Measurements from ENCODE around the gene SHC1.

The SHC1 gene

GRCh38 chr1:155011437-155012025, 41.0 kb upstream of the SHC1 start:
- TF ChIP-seq, protein P1, sequence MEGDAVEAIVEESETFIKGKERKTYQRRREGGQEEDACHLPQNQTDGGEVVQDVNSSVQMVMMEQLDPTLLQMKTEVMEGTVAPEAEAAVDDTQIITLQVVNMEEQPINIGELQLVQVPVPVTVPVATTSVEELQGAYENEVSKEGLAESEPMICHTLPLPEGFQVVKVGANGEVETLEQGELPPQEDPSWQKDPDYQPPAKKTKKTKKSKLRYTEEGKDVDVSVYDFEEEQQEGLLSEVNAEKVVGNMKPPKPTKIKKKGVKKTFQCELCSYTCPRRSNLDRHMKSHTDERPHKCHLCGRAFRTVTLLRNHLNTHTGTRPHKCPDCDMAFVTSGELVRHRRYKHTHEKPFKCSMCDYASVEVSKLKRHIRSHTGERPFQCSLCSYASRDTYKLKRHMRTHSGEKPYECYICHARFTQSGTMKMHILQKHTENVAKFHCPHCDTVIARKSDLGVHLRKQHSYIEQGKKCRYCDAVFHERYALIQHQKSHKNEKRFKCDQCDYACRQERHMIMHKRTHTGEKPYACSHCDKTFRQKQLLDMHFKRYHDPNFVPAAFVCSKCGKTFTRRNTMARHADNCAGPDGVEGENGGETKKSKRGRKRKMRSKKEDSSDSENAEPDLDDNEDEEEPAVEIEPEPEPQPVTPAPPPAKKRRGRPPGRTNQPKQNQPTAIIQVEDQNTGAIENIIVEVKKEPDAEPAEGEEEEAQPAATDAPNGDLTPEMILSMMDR (conservative IDR thresholded peaks at IDR 0.05; ENCODE audit: low read length): no peak
- no peak for DNase-seq (ENCODE audit: low read depth)
- no peak overlapping the region for H3K4me3 ChIP-seq (ENCODE audit: low read length)

DNA sequence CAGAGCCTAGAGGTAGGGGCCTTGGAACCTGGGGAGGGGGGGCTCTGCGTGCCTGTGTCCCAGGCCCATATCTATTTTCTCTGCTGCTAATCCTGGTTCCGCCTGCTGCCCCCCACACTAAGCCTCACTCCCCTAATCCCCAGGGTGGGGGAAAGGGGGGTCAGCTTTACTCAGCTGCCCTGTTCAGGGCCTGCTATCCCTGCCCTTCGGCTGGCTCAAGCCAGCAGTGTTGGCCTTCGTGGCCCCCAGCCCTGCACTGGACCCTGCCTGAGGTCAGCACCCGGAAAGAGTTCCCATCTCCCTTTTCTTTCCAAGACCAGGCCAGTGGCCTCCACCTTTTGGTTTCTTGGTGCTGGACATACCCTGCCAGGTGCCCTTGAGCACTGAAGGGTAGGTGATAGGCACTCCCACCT, 40.5 kb upstream of the SHC1 start:
- H3K4me3 ChIP-seq (ENCODE audit: low read length): no peak overlapping the region
- TF ChIP-seq, protein P1 (conservative IDR thresholded peaks at IDR 0.05; ENCODE audit: low read length): no peak
- no peak for DNase-seq (ENCODE audit: low read depth)

- no peak overlapping the region for H3K4me3 ChIP-seq (ENCODE audit: low read length)
- TF ChIP-seq, protein P1 (conservative IDR thresholded peaks at IDR 0.05; ENCODE audit: low read length): no peak
- DNase-seq (ENCODE audit: low read depth): no peak
These were observed 39.8 kb upstream of the SHC1 start for GRCh38 chr1:155010211-155010918.

DNA sequence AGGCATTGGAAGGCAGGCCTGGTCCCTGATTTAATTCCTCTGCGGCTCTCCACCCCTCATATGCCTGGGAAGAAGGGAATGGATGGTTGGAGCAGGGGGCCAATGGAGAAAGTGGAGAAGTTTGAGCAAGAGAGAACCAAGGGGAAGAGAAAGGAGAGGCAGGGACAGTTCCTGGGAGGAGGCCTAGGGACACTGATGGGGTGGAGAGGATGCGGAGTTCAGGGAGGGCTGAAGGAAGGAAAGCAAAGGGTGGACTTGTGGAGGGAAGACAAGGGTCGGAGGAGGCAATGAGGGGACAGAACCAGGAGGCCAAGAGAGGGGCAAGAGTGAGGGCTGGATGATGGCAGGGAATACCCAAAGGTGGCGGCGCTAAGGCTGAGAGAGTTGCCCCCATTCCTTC, 39.2 kb upstream of the SHC1 start:
- no peak overlapping the region for H3K4me3 ChIP-seq (ENCODE audit: low read length)
- no peak for DNase-seq (ENCODE audit: low read depth)
- TF ChIP-seq, protein P1 (conservative IDR thresholded peaks at IDR 0.05; ENCODE audit: low read length): no peak

GRCh38 chr1:155009221-155009711, 38.7 kb upstream of the SHC1 start:
- DNase-seq (ENCODE audit: low read depth): no peak
- no peak overlapping the region for H3K4me3 ChIP-seq (ENCODE audit: low read length)
- TF ChIP-seq, protein P1 (conservative IDR thresholded peaks at IDR 0.05; ENCODE audit: low read length): no peak

- DNase-seq (ENCODE audit: low read depth): no peak
- H3K4me3 ChIP-seq (ENCODE audit: low read length): no peak overlapping the region
- TF ChIP-seq, protein P1 (conservative IDR thresholded peaks at IDR 0.05; ENCODE audit: low read length): no peak
These were observed 37.7 kb upstream of the SHC1 start for GRCh38 chr1:155008015-155008941.

Data from AG10803 (cell line).